ENCODE results near the gene RPLP2.

RPLP2 gene

GRCh38 chr11:854601-855329, 45.0 kb downstream of the RPLP2 start:
- DNase-seq = peak; percentile 48

- peak; percentile 45 for DNase-seq
Measured at GRCh38 chr11:855330-855674, 45.5 kb downstream of the RPLP2 start.

DNA sequence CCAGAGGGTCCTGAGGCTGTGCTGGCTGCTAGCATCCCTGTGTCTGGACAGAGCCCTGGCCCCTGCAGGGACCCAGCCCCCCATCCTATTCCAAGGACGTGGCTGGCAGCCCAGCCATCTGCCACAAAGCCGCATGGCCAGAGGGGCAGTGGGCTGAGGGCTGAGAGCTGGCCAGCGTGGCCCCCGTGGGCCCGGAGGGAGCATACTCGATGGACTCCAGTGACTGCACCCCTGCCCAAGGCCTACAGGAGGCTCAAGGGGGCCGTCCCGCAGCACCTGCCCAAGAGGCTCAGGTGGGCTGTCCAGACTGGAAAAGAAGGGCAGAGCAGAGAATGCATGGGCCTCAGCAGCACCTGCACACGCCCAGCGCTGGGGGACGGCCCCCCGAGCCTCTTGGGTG, 46.0 kb downstream of the RPLP2 start:
- no peak for DNase-seq

DNA sequence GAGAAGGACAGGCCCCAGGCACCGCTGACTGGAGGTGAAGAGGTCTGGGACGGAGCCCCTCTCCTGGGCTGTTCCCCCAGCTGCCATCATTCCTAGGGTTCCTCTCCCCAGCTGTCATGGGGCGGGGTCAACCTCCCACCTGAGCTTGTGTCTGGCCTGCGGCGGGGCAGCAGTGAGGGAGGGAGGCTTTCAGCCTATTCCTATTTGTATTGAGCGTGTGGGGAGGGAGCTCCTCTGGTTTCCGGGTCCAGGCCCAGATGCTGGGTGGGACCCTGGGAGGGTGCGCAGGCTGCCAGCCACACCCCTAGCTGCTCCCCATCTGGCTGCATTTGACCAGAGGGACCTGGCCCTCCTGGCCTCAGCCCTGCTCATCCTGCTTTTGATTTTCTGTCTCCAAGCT, 46.6 kb downstream of the RPLP2 start:
- peak; percentile 42 for DNase-seq

GRCh38 chr11:858053-858761, 48.4 kb downstream of the RPLP2 start:
- peak; percentile 44 for DNase-seq

DNA sequence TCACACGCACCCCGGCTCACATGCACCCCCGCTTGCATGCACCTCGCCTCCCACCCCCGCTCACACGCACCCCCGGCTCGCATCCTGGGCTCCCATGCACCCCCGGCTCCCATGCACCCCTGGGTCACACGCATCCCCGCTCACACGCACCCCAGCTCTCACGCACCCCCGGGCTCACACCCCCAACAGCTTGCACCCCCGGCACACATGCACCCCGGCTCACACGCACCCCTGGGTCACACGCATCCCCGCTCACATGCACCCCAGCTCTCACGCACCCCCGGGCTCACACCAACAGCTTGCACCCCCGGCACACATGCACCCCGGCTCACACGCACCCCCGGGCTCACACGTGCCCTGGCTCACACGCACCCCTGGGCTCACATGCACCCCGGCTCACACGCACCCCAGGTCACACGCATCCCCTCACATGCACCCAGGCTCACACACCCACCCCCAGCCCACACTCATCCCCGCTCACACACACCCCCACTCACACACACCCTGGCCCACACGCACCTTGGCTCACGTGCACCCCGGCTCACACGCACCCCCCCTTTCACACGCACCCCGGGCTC, 49.1 kb downstream of the RPLP2 start:
- no peak for DNase-seq

DNA sequence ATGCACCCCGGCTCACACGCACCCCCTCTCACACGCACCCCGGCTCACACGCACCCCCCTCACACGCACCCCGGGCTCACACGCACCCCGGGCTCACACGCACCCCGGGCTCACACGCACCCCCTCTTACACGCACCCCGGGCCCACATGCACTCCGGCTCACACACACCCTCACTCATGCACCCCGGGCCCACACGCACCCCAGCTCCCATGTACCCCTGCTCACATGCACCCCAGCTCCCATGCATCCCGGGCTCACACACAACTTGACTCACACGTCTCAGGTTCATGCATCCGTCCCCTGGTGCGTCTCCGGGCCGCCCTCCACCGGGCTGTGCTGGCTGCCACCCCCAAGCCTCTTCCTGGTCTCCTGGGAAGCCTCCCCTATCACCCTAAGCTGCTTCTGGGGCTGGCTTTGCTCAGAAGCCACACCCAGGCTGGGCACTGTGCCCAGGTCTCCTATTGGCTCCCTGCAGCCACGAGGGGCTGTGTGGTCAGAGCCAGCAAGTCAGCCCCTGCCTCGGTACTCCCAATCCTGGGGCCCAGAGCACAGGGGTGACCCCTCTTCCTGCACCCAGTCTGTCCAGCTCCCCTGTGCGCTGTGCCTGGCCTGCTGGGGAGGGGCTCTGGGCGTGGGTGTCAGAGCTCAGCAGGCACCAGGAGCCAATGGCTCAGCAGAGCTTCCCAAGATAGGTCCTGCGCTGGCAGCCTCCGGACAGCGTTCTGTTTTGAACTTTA, 49.8 kb downstream of the RPLP2 start:
- DNase-seq = peak; percentile 80

DNA sequence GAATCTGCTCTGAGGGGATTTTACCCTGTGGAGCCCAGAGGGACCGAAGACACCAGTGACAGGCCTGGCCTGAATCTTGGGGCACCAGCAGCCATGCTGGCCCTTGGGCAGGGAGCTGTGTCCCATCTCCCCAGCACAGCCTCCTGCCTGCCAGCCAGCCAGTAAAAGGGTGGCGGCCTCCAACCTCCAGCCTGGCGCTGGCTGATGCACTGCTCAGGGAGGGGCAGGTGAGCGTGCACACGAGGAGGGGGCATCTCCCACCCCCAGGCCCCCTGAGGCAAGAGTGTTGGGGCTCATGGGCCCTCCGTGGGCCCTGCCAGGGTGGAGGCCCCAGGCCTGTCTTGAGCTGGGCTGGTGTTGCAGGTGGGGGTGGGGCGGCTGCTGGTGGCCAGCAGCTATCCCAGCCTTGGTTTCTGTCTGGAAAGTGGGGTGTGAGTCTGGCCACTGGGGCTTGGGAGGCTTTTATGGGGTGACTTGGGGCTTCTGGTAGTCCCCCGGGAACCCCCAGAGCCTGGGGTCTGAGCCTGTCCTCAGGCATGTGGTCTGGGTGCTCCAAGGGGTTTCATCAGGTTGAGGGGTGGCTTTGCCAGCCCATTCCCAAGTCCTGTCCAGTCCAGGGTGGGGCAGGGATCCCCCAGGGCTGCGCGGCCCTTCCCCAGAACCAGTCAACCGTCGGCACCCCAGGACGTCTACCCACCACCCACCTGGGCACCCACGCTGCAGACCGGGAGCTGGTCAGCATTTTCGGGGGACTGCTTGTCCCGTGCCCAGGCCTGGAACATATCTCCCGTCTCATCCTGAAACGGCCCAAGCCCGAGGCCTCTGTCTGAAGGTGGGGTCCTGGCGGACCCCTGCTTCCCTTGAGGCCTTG, 50.7 kb downstream of the RPLP2 start:
- DNase-seq = no peak

- DNase-seq = no peak
Measured at GRCh38 chr11:861105-861479, 51.3 kb downstream of the RPLP2 start.

GRCh38 chr11:862081-862661, 52.4 kb downstream of the RPLP2 start:
- peak; percentile 57 for DNase-seq

Measured in 8988T (cell line).